ENCODE data around the gene ZFPM1. TPM values are rescaled to one million over a fixed set of nuclear protein-coding genes. Genes with fewer than 3 reads are reported as not detected.

The ZFPM1 gene
- total and polyA plus RNA-seq, 2 experiments from 2014 or later, result 0.53 to 2.2 TPM

DNA sequence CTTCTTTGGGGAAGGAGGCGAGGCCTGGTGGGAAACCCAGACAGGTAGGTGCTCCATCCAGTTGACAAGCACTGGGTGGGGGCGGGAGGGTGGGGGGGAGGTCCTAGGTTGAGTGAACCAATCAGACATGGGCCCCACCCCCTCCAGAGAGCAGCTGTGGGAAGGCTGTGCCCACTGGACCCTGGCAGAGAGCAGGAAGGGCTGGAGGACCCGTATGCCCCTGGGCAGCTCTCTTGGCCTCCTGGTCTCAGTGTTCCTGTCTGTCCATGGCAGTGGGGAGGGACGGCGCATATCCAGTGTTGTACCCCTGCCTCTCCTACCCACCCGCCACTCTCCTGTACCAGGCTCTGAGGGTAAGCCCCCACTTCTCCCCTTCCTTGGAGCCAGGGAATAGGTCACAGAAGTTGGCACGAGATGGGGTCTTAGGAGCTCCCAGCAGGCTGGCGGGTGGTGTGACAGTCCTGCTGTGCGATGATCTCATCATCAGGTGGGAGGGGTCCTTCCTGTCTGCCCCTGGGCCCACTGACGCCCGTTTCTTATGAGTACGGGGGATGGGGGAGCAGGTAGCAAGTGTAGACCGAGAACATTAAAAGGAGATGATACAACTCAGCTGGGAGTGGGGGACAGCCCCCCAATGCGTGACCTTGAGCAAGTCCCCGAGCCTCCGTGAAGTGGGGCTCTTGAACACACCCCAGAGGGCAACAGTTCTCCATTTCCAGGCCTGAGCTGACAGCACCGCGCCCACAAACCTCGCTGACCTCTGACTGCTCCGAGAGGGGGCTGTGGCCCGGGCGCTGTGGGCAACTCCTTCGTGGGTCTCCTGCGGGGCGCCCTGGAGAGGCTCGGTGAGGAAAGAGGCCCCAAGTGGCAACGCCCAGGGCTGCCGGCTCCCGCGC, 1.2 kb upstream of the ZFPM1 start:
- peaks cover 3% of the 10 kb centered on the region; the same call in 1 of the 3 replicates for H3K9me3 Mint-ChIP-seq
- Histone ChIP-seq H2AFZ (peak overlapping the region; percentile 99), H3K27ac (ENCODE audit: low read depth) (no peak overlapping the region), H3K9me2 (ENCODE audit: insufficient read depth) (no peaks in the 10 kb centered on the region), H4K20me1 (replicated peaks; ENCODE audit: insufficient read depth) (no peaks in the 10 kb centered on the region; the same call in 1 of the 2 replicates), H3K27me3 (ENCODE audit: insufficient read depth) (peaks cover 47% of the 10 kb centered on the region), H3F3A (replicated peaks; ENCODE audit: low read depth) (0 out of 2 replicates have a peak, but pooled peaks cover 3% of the 10 kb centered on the region), H3K36me3 (ENCODE audit: insufficient read depth) (no peaks in the 10 kb centered on the region), H3K4me3 (peak overlapping the region; percentile 80), H3K79me2 (replicated peaks; ENCODE audit: insufficient read depth) (no peaks in the 10 kb centered on the region), H3K4me1 (ENCODE audit: insufficient read depth) (peaks cover 9% of the 10 kb centered on the region), H3K4me2 (peak overlapping the region; percentile 77)
- H3K4me3 Mint-ChIP-seq, result peak overlapping the region; percentile 74
- no peaks in the 10 kb centered on the region for H3K36me3 Mint-ChIP-seq (ENCODE audit: low read depth)
- DNase-seq (ENCODE audit: low spot score) (no peak), ATAC-seq (no peak)
- H3K4me1 Mint-ChIP-seq, result peaks cover 14% of the 10 kb centered on the region; the same call in 2 of the 3 replicates
- no peak overlapping the region for H3K27ac Mint-ChIP-seq
- peaks cover 43% of the 10 kb centered on the region for H3K27me3 Mint-ChIP-seq (ENCODE audit: insufficient read depth, low read depth, poor library complexity)
- no peak for TF ChIP-seq ZNF114 (CRISPR knock-in tag; IDR thresholded peaks at IDR 0.05)
- TF ChIP-seq, protein P1, sequence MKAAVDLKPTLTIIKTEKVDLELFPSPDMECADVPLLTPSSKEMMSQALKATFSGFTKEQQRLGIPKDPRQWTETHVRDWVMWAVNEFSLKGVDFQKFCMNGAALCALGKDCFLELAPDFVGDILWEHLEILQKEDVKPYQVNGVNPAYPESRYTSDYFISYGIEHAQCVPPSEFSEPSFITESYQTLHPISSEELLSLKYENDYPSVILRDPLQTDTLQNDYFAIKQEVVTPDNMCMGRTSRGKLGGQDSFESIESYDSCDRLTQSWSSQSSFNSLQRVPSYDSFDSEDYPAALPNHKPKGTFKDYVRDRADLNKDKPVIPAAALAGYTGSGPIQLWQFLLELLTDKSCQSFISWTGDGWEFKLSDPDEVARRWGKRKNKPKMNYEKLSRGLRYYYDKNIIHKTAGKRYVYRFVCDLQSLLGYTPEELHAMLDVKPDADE (IDR thresholded peaks at IDR 0.05), result no peak
- no peak for TF ChIP-seq STAT1 (IDR thresholded peaks at IDR 0.05; ENCODE audit: unreplicated experiment)
- TF ChIP-seq POLR2AphosphoS5 (IDR thresholded peaks at IDR 0.05; ENCODE audit: low read depth), result no peak
- no peak for TF ChIP-seq EZH2 (IDR thresholded peaks at IDR 0.05; ENCODE audit: low read depth, unreplicated experiment)
- no peak for TF ChIP-seq NANOG (IDR thresholded peaks at IDR 0.05; ENCODE audit: borderline replicate concordance)
- TF ChIP-seq CREB1 (CRISPR knock-in tag; IDR thresholded peaks at IDR 0.05; ENCODE audit: low read depth), result no peak
- TF ChIP-seq, protein P2, sequence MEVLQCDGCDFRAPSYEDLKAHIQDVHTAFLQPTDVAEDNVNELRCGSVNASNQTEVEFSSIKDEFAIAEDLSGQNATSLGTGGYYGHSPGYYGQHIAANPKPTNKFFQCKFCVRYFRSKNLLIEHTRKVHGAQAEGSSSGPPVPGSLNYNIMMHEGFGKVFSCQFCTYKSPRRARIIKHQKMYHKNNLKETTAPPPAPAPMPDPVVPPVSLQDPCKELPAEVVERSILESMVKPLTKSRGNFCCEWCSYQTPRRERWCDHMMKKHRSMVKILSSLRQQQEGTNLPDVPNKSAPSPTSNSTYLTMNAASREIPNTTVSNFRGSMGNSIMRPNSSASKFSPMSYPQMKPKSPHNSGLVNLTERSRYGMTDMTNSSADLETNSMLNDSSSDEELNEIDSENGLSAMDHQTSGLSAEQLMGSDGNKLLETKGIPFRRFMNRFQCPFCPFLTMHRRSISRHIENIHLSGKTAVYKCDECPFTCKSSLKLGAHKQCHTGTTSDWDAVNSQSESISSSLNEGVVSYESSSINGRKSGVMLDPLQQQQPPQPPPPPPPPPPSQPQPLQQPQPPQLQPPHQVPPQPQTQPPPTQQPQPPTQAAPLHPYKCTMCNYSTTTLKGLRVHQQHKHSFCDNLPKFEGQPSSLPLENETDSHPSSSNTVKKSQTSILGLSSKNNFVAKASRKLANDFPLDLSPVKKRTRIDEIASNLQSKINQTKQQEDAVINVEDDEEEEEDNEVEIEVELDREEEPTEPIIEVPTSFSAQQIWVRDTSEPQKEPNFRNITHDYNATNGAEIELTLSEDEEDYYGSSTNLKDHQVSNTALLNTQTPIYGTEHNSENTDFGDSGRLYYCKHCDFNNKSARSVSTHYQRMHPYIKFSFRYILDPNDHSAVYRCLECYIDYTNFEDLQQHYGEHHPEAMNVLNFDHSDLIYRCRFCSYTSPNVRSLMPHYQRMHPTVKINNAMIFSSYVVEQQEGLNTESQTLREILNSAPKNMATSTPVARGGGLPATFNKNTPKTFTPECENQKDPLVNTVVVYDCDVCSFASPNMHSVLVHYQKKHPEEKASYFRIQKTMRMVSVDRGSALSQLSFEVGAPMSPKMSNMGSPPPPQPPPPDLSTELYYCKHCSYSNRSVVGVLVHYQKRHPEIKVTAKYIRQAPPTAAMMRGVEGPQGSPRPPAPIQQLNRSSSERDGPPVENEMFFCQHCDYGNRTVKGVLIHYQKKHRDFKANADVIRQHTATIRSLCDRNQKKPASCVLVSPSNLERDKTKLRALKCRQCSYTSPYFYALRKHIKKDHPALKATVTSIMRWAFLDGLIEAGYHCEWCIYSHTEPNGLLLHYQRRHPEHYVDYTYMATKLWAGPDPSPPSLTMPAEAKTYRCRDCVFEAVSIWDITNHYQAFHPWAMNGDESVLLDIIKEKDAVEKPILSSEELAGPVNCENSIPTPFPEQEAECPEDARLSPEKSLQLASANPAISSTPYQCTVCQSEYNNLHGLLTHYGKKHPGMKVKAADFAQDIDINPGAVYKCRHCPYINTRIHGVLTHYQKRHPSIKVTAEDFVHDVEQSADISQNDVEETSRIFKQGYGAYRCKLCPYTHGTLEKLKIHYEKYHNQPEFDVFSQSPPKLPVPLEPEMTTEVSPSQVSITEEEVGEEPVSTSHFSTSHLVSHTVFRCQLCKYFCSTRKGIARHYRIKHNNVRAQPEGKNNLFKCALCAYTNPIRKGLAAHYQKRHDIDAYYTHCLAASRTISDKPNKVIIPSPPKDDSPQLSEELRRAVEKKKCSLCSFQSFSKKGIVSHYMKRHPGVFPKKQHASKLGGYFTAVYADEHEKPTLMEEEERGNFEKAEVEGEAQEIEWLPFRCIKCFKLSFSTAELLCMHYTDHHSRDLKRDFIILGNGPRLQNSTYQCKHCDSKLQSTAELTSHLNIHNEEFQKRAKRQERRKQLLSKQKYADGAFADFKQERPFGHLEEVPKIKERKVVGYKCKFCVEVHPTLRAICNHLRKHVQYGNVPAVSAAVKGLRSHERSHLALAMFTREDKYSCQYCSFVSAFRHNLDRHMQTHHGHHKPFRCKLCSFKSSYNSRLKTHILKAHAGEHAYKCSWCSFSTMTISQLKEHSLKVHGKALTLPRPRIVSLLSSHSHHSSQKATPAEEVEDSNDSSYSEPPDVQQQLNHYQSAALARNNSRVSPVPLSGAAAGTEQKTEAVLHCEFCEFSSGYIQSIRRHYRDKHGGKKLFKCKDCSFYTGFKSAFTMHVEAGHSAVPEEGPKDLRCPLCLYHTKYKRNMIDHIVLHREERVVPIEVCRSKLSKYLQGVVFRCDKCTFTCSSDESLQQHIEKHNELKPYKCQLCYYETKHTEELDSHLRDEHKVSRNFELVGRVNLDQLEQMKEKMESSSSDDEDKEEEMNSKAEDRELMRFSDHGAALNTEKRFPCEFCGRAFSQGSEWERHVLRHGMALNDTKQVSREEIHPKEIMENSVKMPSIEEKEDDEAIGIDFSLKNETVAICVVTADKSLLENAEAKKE (CRISPR knock-in tag; IDR thresholded peaks at IDR 0.05), result no peak
- TF ChIP-seq, protein P3, sequence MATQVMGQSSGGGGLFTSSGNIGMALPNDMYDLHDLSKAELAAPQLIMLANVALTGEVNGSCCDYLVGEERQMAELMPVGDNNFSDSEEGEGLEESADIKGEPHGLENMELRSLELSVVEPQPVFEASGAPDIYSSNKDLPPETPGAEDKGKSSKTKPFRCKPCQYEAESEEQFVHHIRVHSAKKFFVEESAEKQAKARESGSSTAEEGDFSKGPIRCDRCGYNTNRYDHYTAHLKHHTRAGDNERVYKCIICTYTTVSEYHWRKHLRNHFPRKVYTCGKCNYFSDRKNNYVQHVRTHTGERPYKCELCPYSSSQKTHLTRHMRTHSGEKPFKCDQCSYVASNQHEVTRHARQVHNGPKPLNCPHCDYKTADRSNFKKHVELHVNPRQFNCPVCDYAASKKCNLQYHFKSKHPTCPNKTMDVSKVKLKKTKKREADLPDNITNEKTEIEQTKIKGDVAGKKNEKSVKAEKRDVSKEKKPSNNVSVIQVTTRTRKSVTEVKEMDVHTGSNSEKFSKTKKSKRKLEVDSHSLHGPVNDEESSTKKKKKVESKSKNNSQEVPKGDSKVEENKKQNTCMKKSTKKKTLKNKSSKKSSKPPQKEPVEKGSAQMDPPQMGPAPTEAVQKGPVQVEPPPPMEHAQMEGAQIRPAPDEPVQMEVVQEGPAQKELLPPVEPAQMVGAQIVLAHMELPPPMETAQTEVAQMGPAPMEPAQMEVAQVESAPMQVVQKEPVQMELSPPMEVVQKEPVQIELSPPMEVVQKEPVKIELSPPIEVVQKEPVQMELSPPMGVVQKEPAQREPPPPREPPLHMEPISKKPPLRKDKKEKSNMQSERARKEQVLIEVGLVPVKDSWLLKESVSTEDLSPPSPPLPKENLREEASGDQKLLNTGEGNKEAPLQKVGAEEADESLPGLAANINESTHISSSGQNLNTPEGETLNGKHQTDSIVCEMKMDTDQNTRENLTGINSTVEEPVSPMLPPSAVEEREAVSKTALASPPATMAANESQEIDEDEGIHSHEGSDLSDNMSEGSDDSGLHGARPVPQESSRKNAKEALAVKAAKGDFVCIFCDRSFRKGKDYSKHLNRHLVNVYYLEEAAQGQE (IDR thresholded peaks at IDR 0.05; ENCODE audit: unreplicated experiment), result no peak
- no peak for TF ChIP-seq JUNB (IDR thresholded peaks at IDR 0.05; ENCODE audit: unreplicated experiment)
- TF ChIP-seq EZH2phosphoT487 (IDR thresholded peaks at IDR 0.05; ENCODE audit: unreplicated experiment), result no peak
- TF ChIP-seq ZNF331 (CRISPR knock-in tag; IDR thresholded peaks at IDR 0.05; ENCODE audit: low read depth), result no peak
- TF ChIP-seq, protein P4, sequence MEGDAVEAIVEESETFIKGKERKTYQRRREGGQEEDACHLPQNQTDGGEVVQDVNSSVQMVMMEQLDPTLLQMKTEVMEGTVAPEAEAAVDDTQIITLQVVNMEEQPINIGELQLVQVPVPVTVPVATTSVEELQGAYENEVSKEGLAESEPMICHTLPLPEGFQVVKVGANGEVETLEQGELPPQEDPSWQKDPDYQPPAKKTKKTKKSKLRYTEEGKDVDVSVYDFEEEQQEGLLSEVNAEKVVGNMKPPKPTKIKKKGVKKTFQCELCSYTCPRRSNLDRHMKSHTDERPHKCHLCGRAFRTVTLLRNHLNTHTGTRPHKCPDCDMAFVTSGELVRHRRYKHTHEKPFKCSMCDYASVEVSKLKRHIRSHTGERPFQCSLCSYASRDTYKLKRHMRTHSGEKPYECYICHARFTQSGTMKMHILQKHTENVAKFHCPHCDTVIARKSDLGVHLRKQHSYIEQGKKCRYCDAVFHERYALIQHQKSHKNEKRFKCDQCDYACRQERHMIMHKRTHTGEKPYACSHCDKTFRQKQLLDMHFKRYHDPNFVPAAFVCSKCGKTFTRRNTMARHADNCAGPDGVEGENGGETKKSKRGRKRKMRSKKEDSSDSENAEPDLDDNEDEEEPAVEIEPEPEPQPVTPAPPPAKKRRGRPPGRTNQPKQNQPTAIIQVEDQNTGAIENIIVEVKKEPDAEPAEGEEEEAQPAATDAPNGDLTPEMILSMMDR (conservative IDR thresholded peaks at IDR 0.05; ENCODE audit: low read depth in 2 of 2), result no peak

Measured in GM23338 (cell line).